ENCODE results near the gene TMEM87B. TPM values are rescaled to one million over a fixed set of nuclear protein-coding genes. Genes with fewer than 3 reads are reported as not detected.

The TMEM87B gene
- total and polyA plus RNA-seq, 2 donors (not counting 1 experiment from before 2014, with no cell fraction given) = 30.5 to 31.5 TPM

DNA sequence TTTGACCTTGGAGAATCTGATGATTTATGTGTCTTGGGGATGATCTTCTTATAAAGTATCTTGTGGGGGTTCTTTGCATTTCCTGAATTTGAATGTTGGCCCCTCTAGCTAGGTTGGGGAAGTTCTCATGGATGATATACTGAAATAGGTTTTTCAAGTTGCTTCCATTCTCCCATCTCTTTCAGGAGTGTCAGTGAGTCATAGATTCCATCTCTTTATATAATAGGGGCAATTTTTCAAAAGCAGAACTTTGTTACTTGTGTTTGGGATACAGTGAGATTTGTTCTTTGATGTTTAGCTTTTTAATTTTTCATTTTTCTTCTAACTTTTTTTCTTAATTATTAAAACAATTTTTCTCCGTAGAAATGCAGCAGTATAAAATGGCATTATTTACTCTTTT, 19.4 kb downstream of the TMEM87B start:
- TF ChIP-seq, protein P1, sequence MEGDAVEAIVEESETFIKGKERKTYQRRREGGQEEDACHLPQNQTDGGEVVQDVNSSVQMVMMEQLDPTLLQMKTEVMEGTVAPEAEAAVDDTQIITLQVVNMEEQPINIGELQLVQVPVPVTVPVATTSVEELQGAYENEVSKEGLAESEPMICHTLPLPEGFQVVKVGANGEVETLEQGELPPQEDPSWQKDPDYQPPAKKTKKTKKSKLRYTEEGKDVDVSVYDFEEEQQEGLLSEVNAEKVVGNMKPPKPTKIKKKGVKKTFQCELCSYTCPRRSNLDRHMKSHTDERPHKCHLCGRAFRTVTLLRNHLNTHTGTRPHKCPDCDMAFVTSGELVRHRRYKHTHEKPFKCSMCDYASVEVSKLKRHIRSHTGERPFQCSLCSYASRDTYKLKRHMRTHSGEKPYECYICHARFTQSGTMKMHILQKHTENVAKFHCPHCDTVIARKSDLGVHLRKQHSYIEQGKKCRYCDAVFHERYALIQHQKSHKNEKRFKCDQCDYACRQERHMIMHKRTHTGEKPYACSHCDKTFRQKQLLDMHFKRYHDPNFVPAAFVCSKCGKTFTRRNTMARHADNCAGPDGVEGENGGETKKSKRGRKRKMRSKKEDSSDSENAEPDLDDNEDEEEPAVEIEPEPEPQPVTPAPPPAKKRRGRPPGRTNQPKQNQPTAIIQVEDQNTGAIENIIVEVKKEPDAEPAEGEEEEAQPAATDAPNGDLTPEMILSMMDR (conservative IDR thresholded peaks at IDR 0.05 in 1 of 2, IDR thresholded peaks at IDR 0.05 in 1 of 2; ENCODE audit: low read depth in 1 of 2, low read length in 2 of 2) = no peak
- no peak for TF ChIP-seq EZH2 (IDR thresholded peaks at IDR 0.05; ENCODE audit: low read length, missing control alignments)
- Histone ChIP-seq H4K20me1 (ENCODE audit: control insufficient read depth, extremely low read depth, insufficient read depth, low read length) (no peaks in the 10 kb centered on the region), H3K4me1 (ENCODE audit: control insufficient read depth, extremely low read depth, insufficient read depth, low read length) (peaks cover 2% of the 10 kb centered on the region), H2AFZ (ENCODE audit: low read length) (no peak overlapping the region), H3K27ac (ENCODE audit: insufficient read depth, low read length) (no peak overlapping the region), H3K79me2 (ENCODE audit: control insufficient read depth, insufficient read depth, low read length) (peaks cover 6% of the 10 kb centered on the region), H3K9ac (ENCODE audit: insufficient read depth, low read length) (no peak overlapping the region), H3K4me2 (ENCODE audit: extremely low read depth, insufficient read depth, low read length) (no peak overlapping the region), H3K9me3 (ENCODE audit: control insufficient read depth, insufficient read depth, low read depth, low read length) (no peaks in the 10 kb centered on the region), H3K4me3 (replicated peaks in 1 of 4; ENCODE audit: control extremely low read depth in 1 of 4, insufficient read depth in 1 of 4, low read depth in 3 of 4, low read length in 4 of 4) (no peak overlapping the region), H3K27me3 (ENCODE audit: control insufficient read depth, insufficient read depth, low read length) (no peaks in the 10 kb centered on the region), H3K36me3 (ENCODE audit: control insufficient read depth, insufficient read depth, low read length) (peaks cover 4% of the 10 kb centered on the region)
- peak in 1 of 2 donors; percentile 57 for DNase-seq (ENCODE audit: low read depth in 2 of 2)

DNA sequence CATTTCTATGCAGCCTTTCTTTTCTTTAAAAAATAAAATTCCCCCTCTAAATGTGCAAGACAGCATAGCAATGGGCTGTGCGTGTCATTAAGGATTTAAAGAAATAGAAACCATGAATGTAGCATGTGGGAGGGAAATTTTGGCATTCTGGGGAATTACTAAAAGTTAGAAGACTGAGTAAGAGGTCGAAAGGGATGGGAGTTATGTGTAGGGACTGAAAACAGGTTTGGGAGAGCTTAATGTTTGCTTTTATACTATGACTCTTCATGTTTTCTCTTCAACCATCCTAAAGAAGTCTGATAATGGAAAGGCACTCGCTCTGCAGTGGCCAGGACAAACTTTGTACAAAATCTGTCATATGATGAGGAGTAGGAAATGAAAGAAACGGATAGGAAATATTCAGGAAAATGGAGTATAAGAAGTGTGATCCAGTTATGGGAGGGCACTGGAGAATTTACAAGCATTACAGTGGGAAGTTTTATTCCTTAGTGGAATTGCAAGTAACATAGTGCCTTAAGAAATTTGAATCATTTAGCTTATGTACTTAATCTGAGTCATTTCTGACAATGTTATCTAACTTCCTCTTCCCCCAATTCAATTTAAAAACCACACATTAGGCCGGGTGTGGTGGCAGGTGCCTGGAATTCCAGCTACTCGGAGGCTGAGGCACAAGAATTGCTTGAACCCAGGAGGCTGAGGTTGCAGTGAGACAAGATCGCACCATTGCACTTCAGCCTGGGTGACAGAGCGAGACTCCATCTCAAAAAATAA, 20.6 kb downstream of the TMEM87B start:
- H3K4me2 ChIP-seq (ENCODE audit: extremely low read depth, insufficient read depth, low read length) = no peak overlapping the region
- no peak for TF ChIP-seq EZH2 (IDR thresholded peaks at IDR 0.05; ENCODE audit: low read length, missing control alignments)
- TF ChIP-seq, protein P1 (conservative IDR thresholded peaks at IDR 0.05 in 1 of 2, IDR thresholded peaks at IDR 0.05 in 1 of 2; ENCODE audit: low read depth in 1 of 2, low read length in 2 of 2) = no peak
- H3K79me2 ChIP-seq (ENCODE audit: control insufficient read depth, insufficient read depth, low read length) = peaks cover 6% of the 10 kb centered on the region
- no peak overlapping the region for H3K4me3 ChIP-seq (replicated peaks in 1 of 4; ENCODE audit: control extremely low read depth in 1 of 4, insufficient read depth in 1 of 4, low read depth in 3 of 4, low read length in 4 of 4)
- H3K27ac ChIP-seq (ENCODE audit: insufficient read depth, low read length) = no peak overlapping the region
- no peaks in the 10 kb centered on the region for H4K20me1 ChIP-seq (ENCODE audit: control insufficient read depth, extremely low read depth, insufficient read depth, low read length)
- peak in 1 of 2 donors; percentile 77 for DNase-seq (ENCODE audit: low read depth in 2 of 2)
- no peaks in the 10 kb centered on the region for H3K27me3 ChIP-seq (ENCODE audit: control insufficient read depth, insufficient read depth, low read length)
- no peak overlapping the region for H2AFZ ChIP-seq (ENCODE audit: low read length)
- peaks cover 2% of the 10 kb centered on the region for H3K4me1 ChIP-seq (ENCODE audit: control insufficient read depth, extremely low read depth, insufficient read depth, low read length)
- H3K9ac ChIP-seq (ENCODE audit: insufficient read depth, low read length) = no peak overlapping the region
- no peaks in the 10 kb centered on the region for H3K9me3 ChIP-seq (ENCODE audit: control insufficient read depth, insufficient read depth, low read depth, low read length)
- peaks cover 4% of the 10 kb centered on the region for H3K36me3 ChIP-seq (ENCODE audit: control insufficient read depth, insufficient read depth, low read length)

DNA sequence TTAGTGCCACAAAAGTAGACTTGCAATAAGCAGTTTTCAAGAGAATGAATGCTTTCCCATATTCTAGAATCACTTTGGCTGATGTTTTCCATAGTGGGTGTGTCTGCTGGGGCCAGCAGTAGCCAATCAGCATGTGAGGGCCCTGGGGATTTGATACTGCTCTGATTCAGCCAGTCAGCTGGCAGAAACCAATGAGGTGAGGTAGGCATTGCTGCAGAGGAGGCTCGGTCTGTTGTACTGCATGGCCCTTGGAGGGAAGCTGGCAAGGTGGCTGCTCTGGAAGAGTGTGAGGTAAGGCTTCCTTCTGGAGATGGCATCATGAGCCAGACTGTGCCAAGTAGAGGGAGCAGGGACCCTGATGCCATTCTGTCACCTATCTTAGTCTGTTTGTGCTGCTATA, 22.7 kb downstream of the TMEM87B start:
- Histone ChIP-seq H3K36me3 (ENCODE audit: control insufficient read depth, insufficient read depth, low read length) (peaks cover 9% of the 10 kb centered on the region), H3K27ac (ENCODE audit: insufficient read depth, low read length) (no peak overlapping the region), H3K27me3 (ENCODE audit: control insufficient read depth, insufficient read depth, low read length) (no peaks in the 10 kb centered on the region), H3K4me2 (ENCODE audit: extremely low read depth, insufficient read depth, low read length) (no peak overlapping the region), H3K9me3 (ENCODE audit: control insufficient read depth, insufficient read depth, low read depth, low read length) (no peaks in the 10 kb centered on the region), H2AFZ (ENCODE audit: low read length) (no peak overlapping the region), H3K4me1 (ENCODE audit: control insufficient read depth, extremely low read depth, insufficient read depth, low read length) (peaks cover 8% of the 10 kb centered on the region), H3K9ac (ENCODE audit: insufficient read depth, low read length) (no peak overlapping the region), H4K20me1 (ENCODE audit: control insufficient read depth, extremely low read depth, insufficient read depth, low read length) (no peaks in the 10 kb centered on the region), H3K79me2 (ENCODE audit: control insufficient read depth, insufficient read depth, low read length) (peaks cover 6% of the 10 kb centered on the region), H3K4me3 (replicated peaks in 1 of 4; ENCODE audit: control extremely low read depth in 1 of 4, insufficient read depth in 1 of 4, low read depth in 3 of 4, low read length in 4 of 4) (no peak overlapping the region)
- TF ChIP-seq EZH2 (IDR thresholded peaks at IDR 0.05; ENCODE audit: low read length, missing control alignments) = no peak
- TF ChIP-seq, protein P1 (conservative IDR thresholded peaks at IDR 0.05 in 1 of 2, IDR thresholded peaks at IDR 0.05 in 1 of 2; ENCODE audit: low read depth in 1 of 2, low read length in 2 of 2) = no peak
- no peak for DNase-seq (ENCODE audit: low read depth in 2 of 2)

All from fibroblast of lung (primary cell).